ENCODE data around the gene CCDC51.

DNA sequence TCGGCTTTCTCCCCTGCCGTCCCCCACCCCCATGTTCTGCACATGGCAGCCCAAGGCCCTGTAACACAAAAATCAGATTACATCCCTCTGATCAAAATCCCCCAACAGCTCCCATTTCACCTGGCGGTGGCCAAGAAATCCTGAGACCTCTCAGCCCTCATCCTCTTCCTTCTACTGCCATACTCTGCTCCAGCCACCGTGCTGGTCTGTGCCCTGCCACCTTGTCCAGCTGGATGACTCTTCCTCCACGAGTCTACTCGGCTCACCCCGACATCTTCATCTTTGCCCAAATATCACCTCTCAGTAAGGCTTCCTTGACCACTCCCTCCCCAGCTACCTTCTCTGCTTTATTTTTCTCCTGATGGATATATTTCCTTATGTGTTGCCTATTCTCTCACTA, 3.1 kb downstream of the CCDC51 start:
- TF ChIP-seq, protein P1, sequence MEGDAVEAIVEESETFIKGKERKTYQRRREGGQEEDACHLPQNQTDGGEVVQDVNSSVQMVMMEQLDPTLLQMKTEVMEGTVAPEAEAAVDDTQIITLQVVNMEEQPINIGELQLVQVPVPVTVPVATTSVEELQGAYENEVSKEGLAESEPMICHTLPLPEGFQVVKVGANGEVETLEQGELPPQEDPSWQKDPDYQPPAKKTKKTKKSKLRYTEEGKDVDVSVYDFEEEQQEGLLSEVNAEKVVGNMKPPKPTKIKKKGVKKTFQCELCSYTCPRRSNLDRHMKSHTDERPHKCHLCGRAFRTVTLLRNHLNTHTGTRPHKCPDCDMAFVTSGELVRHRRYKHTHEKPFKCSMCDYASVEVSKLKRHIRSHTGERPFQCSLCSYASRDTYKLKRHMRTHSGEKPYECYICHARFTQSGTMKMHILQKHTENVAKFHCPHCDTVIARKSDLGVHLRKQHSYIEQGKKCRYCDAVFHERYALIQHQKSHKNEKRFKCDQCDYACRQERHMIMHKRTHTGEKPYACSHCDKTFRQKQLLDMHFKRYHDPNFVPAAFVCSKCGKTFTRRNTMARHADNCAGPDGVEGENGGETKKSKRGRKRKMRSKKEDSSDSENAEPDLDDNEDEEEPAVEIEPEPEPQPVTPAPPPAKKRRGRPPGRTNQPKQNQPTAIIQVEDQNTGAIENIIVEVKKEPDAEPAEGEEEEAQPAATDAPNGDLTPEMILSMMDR (IDR thresholded peaks at IDR 0.05), result no peak
- TF ChIP-seq POLR2A (IDR thresholded peaks at IDR 0.05), result no peak

All from uterus (tissue), 2 donors.